ENCODE results near the gene LSAMP.

- TF ChIP-seq CTCF (IDR thresholded peaks at IDR 0.05) (no peak), POLR2A (IDR thresholded peaks at IDR 0.05) (no peak)
These were observed 103.4 kb downstream of the LSAMP start for GRCh38 chr3:116341899-116342298.
